HG03196 (cell line): ENCODE measurements around the gene ELP6.
"Not testable (repeated sequence)": the region's sequence is repeated elsewhere in the genome, so short reads cannot be mapped to it uniquely, and the experiment has no call there.

Experiments
- ATAC-seq: cut with Tn5 transposase; IDR thresholded peaks from one replicate; pipeline ENCODE4 v1.9.1; 2021; ENCODE audit not compliant: unreplicated experiment

The ELP6 gene

DNA sequence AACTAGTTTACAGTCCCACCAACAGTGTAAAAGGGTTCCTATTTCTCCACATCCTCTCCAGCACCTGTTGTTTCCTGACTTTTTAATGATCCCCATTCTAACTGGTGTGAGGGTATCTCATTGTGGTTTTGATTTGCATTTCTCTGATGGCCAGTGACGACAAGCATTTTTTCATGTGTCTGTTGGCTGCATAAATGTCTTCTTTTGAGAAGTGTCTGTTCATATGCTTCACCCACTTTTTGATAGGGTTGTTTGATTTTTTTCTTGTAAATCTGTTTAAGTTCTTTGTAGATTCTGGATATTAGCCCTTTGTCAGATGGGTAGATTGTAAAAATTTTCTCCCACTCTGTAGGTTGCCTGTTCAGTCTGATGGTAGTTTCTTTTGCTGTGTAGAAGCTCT lies 45.2 kb downstream of the ELP6 start:
- ATAC-seq, result not testable (repeated sequence)

- ATAC-seq, result no peak
These were observed 48.9 kb downstream of the ELP6 start for GRCh38 chr3:47464588-47464987.

DNA sequence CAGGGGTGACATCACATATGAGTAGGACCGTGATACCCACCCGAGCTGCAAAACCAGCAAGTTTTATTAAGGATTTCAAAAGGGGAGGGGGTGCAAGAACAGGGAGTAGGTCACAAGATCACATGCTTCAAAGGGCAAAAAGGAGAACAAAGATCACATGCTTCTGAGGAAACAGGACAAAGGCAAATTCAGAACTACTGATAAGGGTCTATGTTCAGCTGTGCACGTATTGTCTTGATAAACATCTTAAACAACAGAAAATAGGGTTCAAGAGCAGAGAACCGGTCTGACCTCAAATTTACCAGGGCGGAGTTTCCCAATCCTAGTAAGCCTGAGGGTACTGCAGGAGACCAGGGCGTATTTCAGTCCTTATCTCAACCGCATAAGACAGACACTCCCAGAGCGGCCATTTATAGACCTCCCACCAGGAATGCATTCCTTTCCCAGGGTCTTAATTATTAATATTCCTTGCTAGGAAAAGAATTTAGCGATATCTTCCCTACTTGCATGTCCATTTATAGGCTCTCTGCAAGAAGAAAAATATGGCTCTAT lies 53.9 kb downstream of the ELP6 start:
- not testable (repeated sequence) for ATAC-seq

DNA sequence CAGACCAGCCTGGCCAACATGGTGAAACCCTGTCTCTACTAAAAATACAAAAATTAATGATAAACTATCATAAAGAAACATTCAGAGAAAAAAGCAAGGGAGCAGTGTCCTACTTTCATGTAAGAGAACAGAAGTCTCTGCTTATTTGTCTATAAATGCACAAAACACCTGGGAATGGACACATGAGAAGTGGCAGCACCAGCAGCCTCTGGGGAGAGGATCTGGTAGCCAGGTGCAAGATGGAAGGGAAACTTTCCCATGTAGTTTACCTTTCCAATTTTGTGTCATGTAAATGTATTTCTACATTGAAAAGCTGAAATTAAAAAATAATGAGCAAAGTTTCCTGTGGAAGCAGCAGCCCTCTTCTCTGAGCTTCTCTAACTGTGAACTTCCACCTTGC lies 56.5 kb downstream of the ELP6 start:
- no peak for ATAC-seq

- no peak for ATAC-seq
These were observed 57.6 kb downstream of the ELP6 start for GRCh38 chr3:47455806-47456452.

- no peak for ATAC-seq
These were observed 60.9 kb downstream of the ELP6 start for GRCh38 chr3:47452453-47453215.
